ENCODE data around the gene TMPRSS11F.

TMPRSS11F gene

GRCh38 chr4:68076194-68076593 lies 53.5 kb downstream of the TMPRSS11F start:
- no peak for DNase-seq

- DNase-seq: no peak
Measured at GRCh38 chr4:68074397-68074796, 55.3 kb downstream of the TMPRSS11F start.

DNA sequence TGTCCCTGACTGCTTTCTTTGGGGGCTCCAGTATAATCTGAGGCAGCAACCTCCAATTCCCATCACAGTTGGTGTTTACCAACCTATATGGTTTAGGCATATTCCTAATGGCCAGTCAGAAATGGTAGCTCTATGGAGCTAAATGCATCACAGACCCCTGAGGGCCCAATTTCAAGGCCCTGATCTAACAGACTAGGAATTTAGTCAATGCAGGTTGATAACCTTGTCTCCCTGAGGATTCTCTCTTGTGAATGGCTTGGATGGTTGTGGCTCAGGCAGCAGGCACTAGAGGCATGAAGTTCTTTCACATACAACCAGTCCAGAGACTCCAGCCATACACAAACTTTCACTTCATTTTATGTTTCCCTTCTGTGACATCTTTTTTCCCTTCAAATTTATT lies 59.4 kb downstream of the TMPRSS11F start:
- DNase-seq: no peak

DNA sequence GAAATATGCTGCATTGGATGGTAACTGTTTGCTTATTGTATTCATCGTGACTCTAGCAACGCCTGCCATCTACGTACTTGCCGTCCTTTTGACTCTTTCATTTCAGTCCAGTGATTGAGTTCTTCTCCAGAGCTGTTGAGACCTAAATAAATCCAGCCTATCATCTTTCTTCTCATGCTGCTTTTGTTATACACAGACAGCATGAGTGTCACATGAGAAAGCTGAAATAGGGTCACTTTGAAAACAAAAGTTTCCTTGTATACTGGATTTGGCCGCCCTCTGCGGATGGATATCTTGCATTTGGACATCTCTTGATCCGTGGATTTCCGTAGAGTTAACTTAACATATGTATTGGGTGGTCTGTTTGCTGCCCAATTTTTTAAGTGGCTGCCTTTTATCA lies 67.2 kb downstream of the TMPRSS11F start:
- no peak for DNase-seq

DNA sequence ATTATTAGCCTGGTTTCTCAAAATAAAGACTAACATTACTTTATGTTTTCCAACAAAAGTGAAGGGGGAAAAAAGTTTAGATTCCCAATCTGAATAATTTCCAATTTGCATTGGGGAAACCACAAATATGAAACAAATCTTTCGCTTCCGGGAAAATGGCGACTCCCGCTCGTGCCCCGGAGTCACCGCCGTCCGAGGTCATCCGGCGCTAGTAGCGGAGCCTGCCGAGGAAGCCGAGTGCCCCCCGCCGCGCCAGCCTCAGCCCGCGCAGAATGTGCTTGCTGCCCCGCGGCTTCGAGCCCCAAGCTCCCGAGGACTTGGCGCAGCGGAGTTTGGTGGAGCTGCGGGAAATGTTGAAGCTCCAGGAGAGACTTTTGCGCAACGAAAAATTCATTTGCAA lies 91.4 kb downstream of the TMPRSS11F start:
- no peak for DNase-seq

DNA sequence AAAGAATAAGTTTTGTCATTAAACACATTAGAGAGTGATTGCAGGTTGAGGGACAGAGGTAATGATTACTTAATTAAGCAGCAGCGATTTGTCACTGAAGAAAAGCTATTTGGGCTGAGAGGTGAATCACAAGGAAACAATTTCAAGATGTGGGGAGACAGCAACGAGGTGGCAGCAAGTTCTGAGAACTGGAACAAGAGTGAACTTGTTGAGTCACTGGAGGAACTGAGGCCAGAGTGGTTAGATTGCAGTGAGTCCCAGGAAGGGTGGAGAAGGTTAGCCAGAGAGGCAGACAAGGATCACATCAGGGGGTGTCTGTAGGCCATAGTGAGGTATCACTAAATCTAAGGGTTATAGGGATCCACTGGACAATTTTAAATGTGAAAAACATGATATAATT lies 108.5 kb downstream of the TMPRSS11F start:
- peak; percentile 36 for DNase-seq

- DNase-seq: no peak
Measured at GRCh38 chr4:68011684-68012083, 118.0 kb downstream of the TMPRSS11F start.
